HEK293 (cell line): ENCODE measurements around the gene DCLK1.

Experiments
- CTCF ChIA-PET: fragments of 350-600 bp; formaldehyde crosslinking; extraction: SDS; loops from one replicate; lab custom pipeline; 2021; ENCODE audit warnings: antibody characterized with exemption; lab: Yijun Ruan, JAX
- POLR2A ChIA-PET: fragments of 300-600 bp; formaldehyde crosslinking; extraction: SDS; loops from one replicate; lab custom pipeline; 2020; ENCODE audit warnings: antibody characterized with exemption, inconsistent platforms; lab: Yijun Ruan, JAX
- H3K27ac ChIP-seq: fragments of 200-500 bp; sonication (Bioruptor generic); 2 replicates; pipeline ENCODE4 v1.5.1; 2014; ENCODE audit warnings: low read depth, low read length, control low read depth, inconsistent platforms; ENCODE audit errors: extremely low read depth
- H3K36me3 ChIP-seq, 2 experiments: fragments of 200-500 bp in 1 of 2; sonication (Bioruptor generic) in 1 of 2; 1 replicate in 1 of 2; 2 replicates in 1 of 2; pipeline ENCODE4 v1.5.1; 2014 to 2017; ENCODE audit warnings: inconsistent platforms in 2 of 2, low read length in 2 of 2; ENCODE audit not compliant: control insufficient read depth in 2 of 2, insufficient read depth in 1 of 2
- H3K4me1 ChIP-seq: fragments of 200-500 bp; sonication (Bioruptor generic); 2 replicates; pipeline ENCODE4 v1.5.1; 2014; ENCODE audit warnings: mild to moderate bottlenecking, low read length, inconsistent platforms; ENCODE audit not compliant: control insufficient read depth, insufficient read depth
- H3K4me3 ChIP-seq: 2 replicates; pipeline ENCODE4 v1.5.1; 2011; ENCODE audit warnings: low read depth, mild to moderate bottlenecking, control low read depth, low read length, moderate library complexity
- H3K9me3 ChIP-seq: fragments of 200-500 bp; sonication (Bioruptor generic); 2 replicates; pipeline ENCODE4 v1.5.1; 2014; ENCODE audit warnings: low read depth, low read length, inconsistent platforms; ENCODE audit not compliant: control insufficient read depth, insufficient read depth
- BCL11A ChIP-seq: fragments of 450-650 bp; formaldehyde crosslinking; IDR thresholded peaks from 2 replicates; pipeline ENCODE4 v1.5.1; 2016; ENCODE audit warnings: low read depth, missing biosample characterization, missing genetic modification characterization
- FEZF1 ChIP-seq: fragments of 450-650 bp; formaldehyde crosslinking; IDR thresholded peaks from 2 replicates; pipeline ENCODE4 v1.5.1; 2016; ENCODE audit warnings: missing biosample characterization, missing genetic modification characterization
- GLI4 ChIP-seq: fragments of 450-650 bp; formaldehyde crosslinking; IDR thresholded peaks from 2 replicates; pipeline ENCODE4 v1.5.1; 2016; ENCODE audit warnings: missing biosample characterization, missing genetic modification characterization
- HOXA7 ChIP-seq: sonication (generic); formaldehyde crosslinking; IDR thresholded peaks from 2 replicates; pipeline ENCODE4 v1.8.1; 2022; ENCODE audit warnings: missing genetic modification reagents, borderline replicate concordance
- KLF10 ChIP-seq: fragments of 450-650 bp; IDR thresholded peaks from 2 replicates; pipeline ENCODE4 v1.5.1; 2018; ENCODE audit warnings: missing biosample characterization, mild to moderate bottlenecking, missing genetic modification characterization
- OSR2 ChIP-seq: fragments of 450-650 bp; formaldehyde crosslinking; IDR thresholded peaks from 2 replicates; pipeline ENCODE4 v1.5.1; 2016; ENCODE audit warnings: missing biosample characterization, missing genetic modification characterization
- REPIN1 ChIP-seq: fragments of 450-650 bp; formaldehyde crosslinking; IDR thresholded peaks from 2 replicates; pipeline ENCODE4 v1.5.1; 2017; ENCODE audit warnings: missing biosample characterization, missing genetic modification characterization, low read depth
- SP2 ChIP-seq: fragments of 450-650 bp; formaldehyde crosslinking; IDR thresholded peaks from 2 replicates; pipeline ENCODE4 v1.5.1; 2016; ENCODE audit warnings: missing biosample characterization, missing genetic modification characterization
- YY2 ChIP-seq: fragments of 450-650 bp; formaldehyde crosslinking; IDR thresholded peaks from 2 replicates; pipeline ENCODE4 v1.5.1; 2016; ENCODE audit warnings: missing biosample characterization, missing genetic modification characterization
- ZBTB20 ChIP-seq: fragments of 450-650 bp; formaldehyde crosslinking; IDR thresholded peaks from 2 replicates; pipeline ENCODE4 v1.5.1; 2016; ENCODE audit warnings: missing biosample characterization, missing genetic modification characterization
- ZBTB7A ChIP-seq: fragments of 450-650 bp; formaldehyde crosslinking; IDR thresholded peaks from 2 replicates; pipeline ENCODE4 v1.5.1; 2016; ENCODE audit warnings: low read depth, missing biosample characterization, missing genetic modification characterization
- ZNF239 ChIP-seq: fragments of 450-650 bp; formaldehyde crosslinking; IDR thresholded peaks from 2 replicates; pipeline ENCODE4 v1.5.1; 2016; ENCODE audit warnings: missing biosample characterization, missing genetic modification characterization
- ZNF24 ChIP-seq: fragments of 450-650 bp; formaldehyde crosslinking; IDR thresholded peaks from 2 replicates; pipeline ENCODE4 v1.5.1; 2016; ENCODE audit warnings: missing biosample characterization, missing genetic modification characterization
- ZNF292 ChIP-seq: fragments of 450-650 bp; formaldehyde crosslinking; IDR thresholded peaks from 2 replicates; pipeline ENCODE4 v1.5.1; 2016; ENCODE audit warnings: low read depth, missing biosample characterization, missing genetic modification characterization, borderline replicate concordance
- ZNF354C ChIP-seq: fragments of 450-650 bp; formaldehyde crosslinking; IDR thresholded peaks from 2 replicates; pipeline ENCODE4 v1.5.1; 2016; ENCODE audit warnings: missing biosample characterization, missing genetic modification characterization, low read depth, borderline replicate concordance
- ZNF37A ChIP-seq: fragments of 450-650 bp; IDR thresholded peaks from 2 replicates; pipeline ENCODE4 v1.5.1; 2018; ENCODE audit warnings: missing biosample characterization, missing genetic modification characterization
- ZNF423 ChIP-seq: fragments of 450-650 bp; formaldehyde crosslinking; IDR thresholded peaks from 2 replicates; pipeline ENCODE4 v1.5.1; 2016; ENCODE audit warnings: missing biosample characterization, missing genetic modification characterization
- ZNF510 ChIP-seq: fragments of 450-650 bp; formaldehyde crosslinking; IDR thresholded peaks from 2 replicates; pipeline ENCODE4 v1.5.1; 2018; ENCODE audit warnings: mild to moderate bottlenecking, missing genetic modification characterization, missing biosample characterization; ENCODE audit not compliant: insufficient replicate concordance
- ZNF610 ChIP-seq: fragments of 450-650 bp; formaldehyde crosslinking; IDR thresholded peaks from 2 replicates; pipeline ENCODE4 v1.5.1; 2016; ENCODE audit warnings: missing biosample characterization, missing genetic modification characterization, borderline replicate concordance
- ZNF629 ChIP-seq: fragments of 450-650 bp; formaldehyde crosslinking; IDR thresholded peaks from 2 replicates; pipeline ENCODE4 v1.5.1; 2017; ENCODE audit warnings: missing biosample characterization, missing genetic modification characterization
- ZNF776 ChIP-seq: fragments of 450-650 bp; formaldehyde crosslinking; IDR thresholded peaks from 2 replicates; pipeline ENCODE4 v1.5.0; 2017; ENCODE audit warnings: missing biosample characterization, missing genetic modification characterization, borderline replicate concordance
- TF ChIP-seq, protein P1 (sequence below): IDR thresholded peaks from 2 replicates; pipeline ENCODE4 v1.6.1; 2011; ENCODE audit warnings: mild to moderate bottlenecking, low read depth, low read length, borderline replicate concordance
- TF ChIP-seq, protein P2 (sequence below): fragments of 450-650 bp; formaldehyde crosslinking; IDR thresholded peaks from 2 replicates; pipeline ENCODE4 v1.5.1; 2016; ENCODE audit warnings: missing biosample characterization, missing genetic modification characterization
- TF ChIP-seq, protein P3 (sequence below): fragments of 450-650 bp; formaldehyde crosslinking; IDR thresholded peaks from 2 replicates; pipeline ENCODE4 v1.5.1; 2017; ENCODE audit warnings: missing biosample characterization, missing genetic modification characterization
- TF ChIP-seq, protein P4 (sequence below): fragments of 450-650 bp; formaldehyde crosslinking; IDR thresholded peaks from 2 replicates; pipeline ENCODE4 v1.5.1; 2016; ENCODE audit warnings: missing biosample characterization, missing genetic modification characterization
- TF ChIP-seq, protein P5 (sequence below): fragments of 450-650 bp; formaldehyde crosslinking; IDR thresholded peaks from 2 replicates; pipeline ENCODE4 v1.5.1; 2016; ENCODE audit warnings: missing biosample characterization, missing genetic modification characterization, borderline replicate concordance
- TF ChIP-seq, protein P6 (sequence below): fragments of 450-650 bp; IDR thresholded peaks from 2 replicates; pipeline ENCODE4 v1.5.1; 2018; ENCODE audit warnings: missing biosample characterization, mild to moderate bottlenecking, missing genetic modification characterization
- TF ChIP-seq, protein P7 (sequence below): fragments of 450-650 bp; formaldehyde crosslinking; IDR thresholded peaks from 2 replicates; pipeline ENCODE4 v1.5.1; 2016; ENCODE audit warnings: missing biosample characterization, missing genetic modification characterization

DCLK1 gene

DNA sequence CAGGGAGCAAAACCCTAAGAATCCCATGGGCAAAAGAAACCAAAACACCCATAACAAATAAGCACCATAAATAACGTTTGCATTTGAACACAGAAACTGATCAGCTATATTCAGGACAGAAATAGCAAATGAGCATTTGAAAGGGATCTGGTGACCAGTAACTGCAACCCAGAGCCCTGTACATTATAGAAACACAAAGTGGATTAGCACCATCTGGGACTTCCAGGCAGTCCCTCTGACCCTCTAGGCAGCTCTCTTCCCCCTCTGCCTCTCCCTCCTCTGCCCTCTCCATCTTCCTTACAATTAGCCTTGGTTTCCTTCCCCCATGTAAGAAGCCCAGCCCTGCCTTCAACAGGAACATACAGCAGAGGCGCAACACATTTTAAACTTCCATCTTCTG lies 215.0 kb downstream of the DCLK1 start:
- POLR2A ChIA-PET: no interaction called here
- CTCF ChIA-PET: no interaction called here
- no peak overlapping the region for H3K27ac ChIP-seq

DNA sequence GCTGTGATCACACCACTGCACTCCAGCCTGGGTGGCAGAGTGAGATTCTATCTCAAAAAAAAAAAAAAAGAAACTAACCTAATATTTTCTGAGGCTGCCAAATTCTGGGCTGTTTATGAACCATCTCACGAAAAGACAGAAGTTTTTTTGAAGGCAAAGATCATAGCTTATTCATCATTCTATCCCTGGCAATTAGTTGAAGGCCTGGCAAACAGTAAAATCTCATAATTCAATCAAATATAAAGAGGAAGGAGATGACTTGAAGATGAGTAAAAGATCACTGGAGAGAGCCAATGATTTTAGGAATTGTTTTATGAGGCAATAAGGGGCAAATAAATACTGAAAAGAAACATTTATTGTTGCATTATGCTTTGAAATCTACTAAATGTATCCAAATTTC lies 216.5 kb downstream of the DCLK1 start:
- Histone ChIP-seq H3K36me3 (no peaks in the 10 kb centered on the region), H3K9me3 (no peaks in the 10 kb centered on the region), H3K4me3 (no peak overlapping the region), H3K4me1 (no peaks in the 10 kb centered on the region), H3K27ac (no peak overlapping the region)
- ChIA-PET POLR2A (interaction anchor here (0.6 kb wide), 1 partner anchor 421 kb away, joined by 4 read pairs; no protein-coding TSS in a partner anchor), CTCF (interaction anchor here (0.7 kb wide), 1 partner anchor 327 kb away, joined by 4 read pairs; no protein-coding TSS in a partner anchor)
- TF ChIP-seq ZBTB7A (no peak), ZNF423 (tag by site-specific recombination) (no peak), KLF10 (tag by site-specific recombination) (no peak), SP2 (tag by site-specific recombination) (no peak), ZBTB20 (tag by site-specific recombination) (no peak), ZNF610 (tag by site-specific recombination) (no peak), GLI4 (tag by site-specific recombination) (no peak), ZNF37A (tag by site-specific recombination) (no peak), ZNF629 (tag by site-specific recombination) (no peak), OSR2 (tag by site-specific recombination) (no peak)
- TF ChIP-seq, protein P1, sequence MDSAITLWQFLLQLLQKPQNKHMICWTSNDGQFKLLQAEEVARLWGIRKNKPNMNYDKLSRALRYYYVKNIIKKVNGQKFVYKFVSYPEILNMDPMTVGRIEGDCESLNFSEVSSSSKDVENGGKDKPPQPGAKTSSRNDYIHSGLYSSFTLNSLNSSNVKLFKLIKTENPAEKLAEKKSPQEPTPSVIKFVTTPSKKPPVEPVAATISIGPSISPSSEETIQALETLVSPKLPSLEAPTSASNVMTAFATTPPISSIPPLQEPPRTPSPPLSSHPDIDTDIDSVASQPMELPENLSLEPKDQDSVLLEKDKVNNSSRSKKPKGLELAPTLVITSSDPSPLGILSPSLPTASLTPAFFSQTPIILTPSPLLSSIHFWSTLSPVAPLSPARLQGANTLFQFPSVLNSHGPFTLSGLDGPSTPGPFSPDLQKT: no peak

More for the DNA sequence above, 215.0 kb downstream of the DCLK1 start:
- no peaks in the 10 kb centered on the region for H3K4me1 ChIP-seq
- TF ChIP-seq FEZF1 (tag by site-specific recombination) (no peak), ZNF510 (tag by site-specific recombination) (no peak), ZNF292 (tag by site-specific recombination) (no peak), ZNF354C (no peak), ZNF776 (no peak), HOXA7 (CRISPR knock-in tag) (no peak), REPIN1 (tag by site-specific recombination) (no peak), BCL11A (tag by site-specific recombination) (no peak), ZNF239 (tag by site-specific recombination) (no peak), ZNF629 (tag by site-specific recombination) (no peak), SP2 (tag by site-specific recombination) (no peak), YY2 (no peak), ZNF24 (tag by site-specific recombination) (no peak)
- TF ChIP-seq, protein P2, sequence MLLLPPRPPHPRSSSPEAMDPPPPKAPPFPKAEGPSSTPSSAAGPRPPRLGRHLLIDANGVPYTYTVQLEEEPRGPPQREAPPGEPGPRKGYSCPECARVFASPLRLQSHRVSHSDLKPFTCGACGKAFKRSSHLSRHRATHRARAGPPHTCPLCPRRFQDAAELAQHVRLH: no peak
- TF ChIP-seq, protein P3, sequence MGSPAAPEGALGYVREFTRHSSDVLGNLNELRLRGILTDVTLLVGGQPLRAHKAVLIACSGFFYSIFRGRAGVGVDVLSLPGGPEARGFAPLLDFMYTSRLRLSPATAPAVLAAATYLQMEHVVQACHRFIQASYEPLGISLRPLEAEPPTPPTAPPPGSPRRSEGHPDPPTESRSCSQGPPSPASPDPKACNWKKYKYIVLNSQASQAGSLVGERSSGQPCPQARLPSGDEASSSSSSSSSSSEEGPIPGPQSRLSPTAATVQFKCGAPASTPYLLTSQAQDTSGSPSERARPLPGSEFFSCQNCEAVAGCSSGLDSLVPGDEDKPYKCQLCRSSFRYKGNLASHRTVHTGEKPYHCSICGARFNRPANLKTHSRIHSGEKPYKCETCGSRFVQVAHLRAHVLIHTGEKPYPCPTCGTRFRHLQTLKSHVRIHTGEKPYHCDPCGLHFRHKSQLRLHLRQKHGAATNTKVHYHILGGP (tag by site-specific recombination): no peak
- TF ChIP-seq, protein P4, sequence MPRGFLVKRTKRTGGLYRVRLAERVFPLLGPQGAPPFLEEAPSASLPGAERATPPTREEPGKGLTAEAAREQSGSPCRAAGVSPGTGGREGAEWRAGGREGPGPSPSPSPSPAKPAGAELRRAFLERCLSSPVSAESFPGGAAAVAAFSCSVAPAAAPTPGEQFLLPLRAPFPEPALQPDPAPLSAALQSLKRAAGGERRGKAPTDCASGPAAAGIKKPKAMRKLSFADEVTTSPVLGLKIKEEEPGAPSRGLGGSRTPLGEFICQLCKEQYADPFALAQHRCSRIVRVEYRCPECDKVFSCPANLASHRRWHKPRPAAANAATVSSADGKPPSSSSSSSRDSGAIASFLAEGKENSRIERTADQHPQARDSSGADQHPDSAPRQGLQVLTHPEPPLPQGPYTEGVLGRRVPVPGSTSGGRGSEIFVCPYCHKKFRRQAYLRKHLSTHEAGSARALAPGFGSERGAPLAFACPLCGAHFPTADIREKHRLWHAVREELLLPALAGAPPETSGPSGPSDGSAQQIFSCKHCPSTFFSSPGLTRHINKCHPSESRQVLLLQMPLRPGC: no peak
- TF ChIP-seq, protein P5, sequence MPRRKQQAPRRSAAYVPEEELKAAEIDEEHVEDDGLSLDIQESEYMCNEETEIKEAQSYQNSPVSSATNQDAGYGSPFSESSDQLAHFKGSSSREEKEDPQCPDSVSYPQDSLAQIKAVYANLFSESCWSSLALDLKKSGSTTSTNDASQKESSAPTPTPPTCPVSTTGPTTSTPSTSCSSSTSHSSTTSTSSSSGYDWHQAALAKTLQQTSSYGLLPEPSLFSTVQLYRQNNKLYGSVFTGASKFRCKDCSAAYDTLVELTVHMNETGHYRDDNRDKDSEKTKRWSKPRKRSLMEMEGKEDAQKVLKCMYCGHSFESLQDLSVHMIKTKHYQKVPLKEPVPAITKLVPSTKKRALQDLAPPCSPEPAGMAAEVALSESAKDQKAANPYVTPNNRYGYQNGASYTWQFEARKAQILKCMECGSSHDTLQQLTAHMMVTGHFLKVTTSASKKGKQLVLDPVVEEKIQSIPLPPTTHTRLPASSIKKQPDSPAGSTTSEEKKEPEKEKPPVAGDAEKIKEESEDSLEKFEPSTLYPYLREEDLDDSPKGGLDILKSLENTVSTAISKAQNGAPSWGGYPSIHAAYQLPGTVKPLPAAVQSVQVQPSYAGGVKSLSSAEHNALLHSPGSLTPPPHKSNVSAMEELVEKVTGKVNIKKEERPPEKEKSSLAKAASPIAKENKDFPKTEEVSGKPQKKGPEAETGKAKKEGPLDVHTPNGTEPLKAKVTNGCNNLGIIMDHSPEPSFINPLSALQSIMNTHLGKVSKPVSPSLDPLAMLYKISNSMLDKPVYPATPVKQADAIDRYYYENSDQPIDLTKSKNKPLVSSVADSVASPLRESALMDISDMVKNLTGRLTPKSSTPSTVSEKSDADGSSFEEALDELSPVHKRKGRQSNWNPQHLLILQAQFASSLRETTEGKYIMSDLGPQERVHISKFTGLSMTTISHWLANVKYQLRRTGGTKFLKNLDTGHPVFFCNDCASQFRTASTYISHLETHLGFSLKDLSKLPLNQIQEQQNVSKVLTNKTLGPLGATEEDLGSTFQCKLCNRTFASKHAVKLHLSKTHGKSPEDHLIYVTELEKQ (tag by site-specific recombination): no peak
- TF ChIP-seq, protein P6, sequence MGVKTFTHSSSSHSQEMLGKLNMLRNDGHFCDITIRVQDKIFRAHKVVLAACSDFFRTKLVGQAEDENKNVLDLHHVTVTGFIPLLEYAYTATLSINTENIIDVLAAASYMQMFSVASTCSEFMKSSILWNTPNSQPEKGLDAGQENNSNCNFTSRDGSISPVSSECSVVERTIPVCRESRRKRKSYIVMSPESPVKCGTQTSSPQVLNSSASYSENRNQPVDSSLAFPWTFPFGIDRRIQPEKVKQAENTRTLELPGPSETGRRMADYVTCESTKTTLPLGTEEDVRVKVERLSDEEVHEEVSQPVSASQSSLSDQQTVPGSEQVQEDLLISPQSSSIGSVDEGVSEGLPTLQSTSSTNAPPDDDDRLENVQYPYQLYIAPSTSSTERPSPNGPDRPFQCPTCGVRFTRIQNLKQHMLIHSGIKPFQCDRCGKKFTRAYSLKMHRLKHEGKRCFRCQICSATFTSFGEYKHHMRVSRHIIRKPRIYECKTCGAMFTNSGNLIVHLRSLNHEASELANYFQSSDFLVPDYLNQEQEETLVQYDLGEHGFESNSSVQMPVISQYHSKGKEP (tag by site-specific recombination): no peak
- TF ChIP-seq, protein P7, sequence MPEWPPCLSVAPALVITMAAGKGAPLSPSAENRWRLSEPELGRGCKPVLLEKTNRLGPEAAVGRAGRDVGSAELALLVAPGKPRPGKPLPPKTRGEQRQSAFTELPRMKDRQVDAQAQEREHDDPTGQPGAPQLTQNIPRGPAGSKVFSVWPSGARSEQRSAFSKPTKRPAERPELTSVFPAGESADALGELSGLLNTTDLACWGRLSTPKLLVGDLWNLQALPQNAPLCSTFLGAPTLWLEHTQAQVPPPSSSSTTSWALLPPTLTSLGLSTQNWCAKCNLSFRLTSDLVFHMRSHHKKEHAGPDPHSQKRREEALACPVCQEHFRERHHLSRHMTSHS (tag by site-specific recombination): no peak
- TF ChIP-seq, all 188 proteins: peak for 0
- Histone ChIP-seq H3K9me3 (no peaks in the 10 kb centered on the region), H3K4me3 (no peak overlapping the region), H3K36me3 (no peaks in the 10 kb centered on the region)
